ENCODE results near the gene INTS11.
A peak's percentile ranks its signal among the peaks of the same experiment; 100 is the strongest.

Gene INTS11

GRCh38 chr1:1293263-1294249, 30.9 kb downstream of the INTS11 start:
- DNase-seq (ENCODE audit: low read depth), result no peak
- no peak overlapping the region for H3K4me3 ChIP-seq (ENCODE audit: low read length)
- TF ChIP-seq CTCF (conservative IDR thresholded peaks at IDR 0.05; ENCODE audit: low read depth, low read length), result no peak

- no peak overlapping the region for H3K4me3 ChIP-seq (ENCODE audit: low read length)
- TF ChIP-seq CTCF (conservative IDR thresholded peaks at IDR 0.05; ENCODE audit: low read depth, low read length), result no peak
- DNase-seq (ENCODE audit: low read depth), result no peak
Observed at GRCh38 chr1:1292851-1293250, 31.6 kb downstream of the INTS11 start.

GRCh38 chr1:1292442-1292779, 32.0 kb downstream of the INTS11 start:
- DNase-seq (ENCODE audit: low read depth), result no peak
- no peak for TF ChIP-seq CTCF (conservative IDR thresholded peaks at IDR 0.05; ENCODE audit: low read depth, low read length)
- H3K4me3 ChIP-seq (ENCODE audit: low read length), result no peak overlapping the region

- TF ChIP-seq CTCF (conservative IDR thresholded peaks at IDR 0.05; ENCODE audit: low read depth, low read length), result peak; percentile 72
- H3K4me3 ChIP-seq (ENCODE audit: low read length), result no peak overlapping the region
- DNase-seq (ENCODE audit: low read depth), result no peak
Observed at GRCh38 chr1:1291548-1292441, 32.7 kb downstream of the INTS11 start.

GRCh38 chr1:1291023-1291528, 33.4 kb downstream of the INTS11 start:
- no peak for TF ChIP-seq CTCF (conservative IDR thresholded peaks at IDR 0.05; ENCODE audit: low read depth, low read length)
- H3K4me3 ChIP-seq (ENCODE audit: low read length), result no peak overlapping the region
- DNase-seq (ENCODE audit: low read depth), result no peak

GRCh38 chr1:1290238-1290731, 34.2 kb downstream of the INTS11 start:
- no peak overlapping the region for H3K4me3 ChIP-seq (ENCODE audit: low read length)
- no peak for DNase-seq (ENCODE audit: low read depth)
- TF ChIP-seq CTCF (conservative IDR thresholded peaks at IDR 0.05; ENCODE audit: low read depth, low read length), result peak; percentile 63

Data from retinal pigment epithelial cell (primary cell).